ENCODE measurements around the gene CHFR.

Gene CHFR

DNA sequence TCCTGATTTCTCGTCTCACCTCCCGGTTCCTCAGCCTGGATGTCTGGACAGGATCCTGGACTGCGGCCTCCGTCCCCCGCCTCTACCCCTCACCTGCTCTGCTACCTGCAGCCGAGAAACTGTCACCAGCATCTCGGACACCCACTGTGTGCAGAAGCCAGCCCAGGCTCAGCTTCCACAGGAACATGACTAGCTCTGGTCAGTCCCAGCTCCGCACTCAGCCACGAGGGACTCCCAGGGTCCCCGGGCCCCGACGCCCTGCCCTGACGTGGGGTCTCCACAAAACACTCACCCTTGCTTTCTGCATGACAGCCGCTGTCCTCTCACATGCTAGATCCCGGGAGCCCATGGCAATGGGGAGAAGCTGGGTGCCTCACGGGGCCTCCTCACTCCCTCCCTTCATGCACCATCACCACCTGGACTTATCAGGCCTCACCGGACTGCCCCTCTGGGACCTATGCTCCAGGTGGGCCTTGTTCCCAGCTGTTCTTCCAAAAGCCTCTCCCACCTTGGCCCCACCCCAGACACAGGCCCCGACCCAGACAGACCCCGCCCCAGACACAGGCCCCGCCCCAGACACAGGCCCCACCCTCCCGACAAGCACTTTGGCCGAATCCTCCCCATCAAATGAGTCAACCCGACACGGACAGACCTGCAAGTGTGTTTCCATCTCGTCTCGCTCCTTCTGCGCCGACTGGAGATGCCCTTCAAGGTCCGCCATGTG, 98.9 kb downstream of the CHFR start:
- H3K27me3 ChIP-seq (ENCODE audit: control insufficient read depth, insufficient read depth, low read length) = no peaks in the 10 kb centered on the region
- peaks cover 69% of the 10 kb centered on the region for H3K36me3 ChIP-seq (ENCODE audit: control insufficient read depth, insufficient read depth, low read length)

DNA sequence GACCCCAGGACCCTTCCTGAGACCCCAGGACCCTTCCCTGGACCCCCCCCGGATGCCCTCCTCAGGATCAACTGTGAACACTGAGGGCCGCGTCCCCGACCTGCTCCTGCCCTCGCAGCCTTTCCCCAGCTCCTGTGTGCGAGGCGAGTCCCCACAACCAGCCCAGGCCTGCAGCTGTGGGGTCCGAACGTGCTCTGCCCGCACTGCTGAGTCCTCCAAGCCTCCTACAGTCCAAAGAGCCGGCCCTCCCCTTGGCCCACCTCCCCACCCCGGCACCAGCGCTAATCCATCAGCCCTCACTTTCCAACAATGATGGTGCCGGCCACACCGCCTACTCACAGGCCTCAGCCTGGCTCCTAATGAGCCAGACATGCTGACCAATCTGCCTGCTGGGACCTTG, 99.5 kb downstream of the CHFR start:
- Histone ChIP-seq H3K4me3 (ENCODE audit: low read depth, low read length) (no peak overlapping the region), H3K9me3 (ENCODE audit: control insufficient read depth, insufficient read depth, low read depth, low read length) (no peaks in the 10 kb centered on the region), H3K36me3 (ENCODE audit: control insufficient read depth, insufficient read depth, low read length) (peaks cover 75% of the 10 kb centered on the region), H3K4me1 (ENCODE audit: control insufficient read depth, insufficient read depth, low read length) (no peaks in the 10 kb centered on the region), H3K27me3 (ENCODE audit: control insufficient read depth, insufficient read depth, low read length) (no peaks in the 10 kb centered on the region), H3K27ac (ENCODE audit: low read depth, low read length) (0 out of 2 replicates have a peak overlapping the region, but pooled peaks have one; percentile 26), H3K9ac (ENCODE audit: low read length) (no peak overlapping the region)

More for the DNA sequence above, 98.9 kb downstream of the CHFR start:
- Histone ChIP-seq H3K4me1 (ENCODE audit: control insufficient read depth, insufficient read depth, low read length) (no peaks in the 10 kb centered on the region), H3K4me3 (ENCODE audit: low read depth, low read length) (no peak overlapping the region), H3K27ac (ENCODE audit: low read depth, low read length) (0 out of 2 replicates have a peak overlapping the region, but pooled peaks have one; percentile 26), H3K9me3 (ENCODE audit: control insufficient read depth, insufficient read depth, low read depth, low read length) (no peaks in the 10 kb centered on the region), H3K9ac (ENCODE audit: low read length) (no peak overlapping the region)

DNA sequence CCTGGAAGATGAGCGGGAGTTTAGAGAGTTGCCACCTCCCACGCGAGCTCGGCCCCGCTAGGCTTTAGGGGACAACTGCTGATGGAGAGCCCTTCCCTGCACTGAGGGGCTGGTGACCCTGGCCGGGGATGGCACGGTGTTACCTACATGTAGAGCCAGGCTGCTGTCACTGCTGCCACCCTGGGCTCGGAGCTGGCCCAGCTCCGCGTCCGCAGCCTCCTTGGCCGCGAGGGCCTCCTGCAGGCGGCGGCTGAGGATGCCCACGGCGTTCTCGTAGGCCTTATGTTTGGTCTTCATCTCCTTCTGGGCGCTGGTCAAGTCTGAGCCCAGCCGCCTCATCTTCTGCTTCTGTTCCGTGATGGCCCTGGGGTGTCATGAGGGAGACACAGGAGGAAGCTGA, 101.2 kb downstream of the CHFR start:
- Histone ChIP-seq H3K9me3 (ENCODE audit: control insufficient read depth, insufficient read depth, low read depth, low read length) (no peaks in the 10 kb centered on the region), H3K4me1 (ENCODE audit: control insufficient read depth, insufficient read depth, low read length) (no peaks in the 10 kb centered on the region), H3K9ac (ENCODE audit: low read length) (no peak overlapping the region), H3K4me3 (ENCODE audit: low read depth, low read length) (no peak overlapping the region), H3K36me3 (ENCODE audit: control insufficient read depth, insufficient read depth, low read length) (peaks cover 80% of the 10 kb centered on the region), H3K27me3 (ENCODE audit: control insufficient read depth, insufficient read depth, low read length) (no peaks in the 10 kb centered on the region), H3K27ac (ENCODE audit: low read depth, low read length) (no peak overlapping the region)

DNA sequence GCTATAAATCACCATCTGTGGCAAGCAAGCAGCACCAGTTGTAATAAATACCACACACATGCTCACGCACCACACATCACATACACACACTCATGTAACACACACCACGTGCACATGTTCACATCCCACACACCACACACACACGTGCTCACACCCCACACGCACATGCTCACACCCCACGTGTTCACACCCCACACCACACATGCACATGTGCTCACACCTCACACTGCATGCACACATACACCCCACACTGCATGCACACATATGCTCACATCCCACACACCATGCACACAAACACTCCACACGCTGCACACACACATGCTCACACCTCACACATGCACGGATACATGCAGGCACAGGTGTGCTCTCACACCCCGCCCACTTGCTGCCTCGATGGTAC, 102.8 kb downstream of the CHFR start:
- Histone ChIP-seq H3K36me3 (ENCODE audit: control insufficient read depth, insufficient read depth, low read length) (peaks cover 86% of the 10 kb centered on the region), H3K4me3 (ENCODE audit: low read depth, low read length) (no peak overlapping the region), H3K27me3 (ENCODE audit: control insufficient read depth, insufficient read depth, low read length) (no peaks in the 10 kb centered on the region), H3K27ac (ENCODE audit: low read depth, low read length) (no peak overlapping the region), H3K9ac (ENCODE audit: low read length) (no peak overlapping the region), H3K9me3 (ENCODE audit: control insufficient read depth, insufficient read depth, low read depth, low read length) (no peaks in the 10 kb centered on the region), H3K4me1 (ENCODE audit: control insufficient read depth, insufficient read depth, low read length) (no peaks in the 10 kb centered on the region)

DNA sequence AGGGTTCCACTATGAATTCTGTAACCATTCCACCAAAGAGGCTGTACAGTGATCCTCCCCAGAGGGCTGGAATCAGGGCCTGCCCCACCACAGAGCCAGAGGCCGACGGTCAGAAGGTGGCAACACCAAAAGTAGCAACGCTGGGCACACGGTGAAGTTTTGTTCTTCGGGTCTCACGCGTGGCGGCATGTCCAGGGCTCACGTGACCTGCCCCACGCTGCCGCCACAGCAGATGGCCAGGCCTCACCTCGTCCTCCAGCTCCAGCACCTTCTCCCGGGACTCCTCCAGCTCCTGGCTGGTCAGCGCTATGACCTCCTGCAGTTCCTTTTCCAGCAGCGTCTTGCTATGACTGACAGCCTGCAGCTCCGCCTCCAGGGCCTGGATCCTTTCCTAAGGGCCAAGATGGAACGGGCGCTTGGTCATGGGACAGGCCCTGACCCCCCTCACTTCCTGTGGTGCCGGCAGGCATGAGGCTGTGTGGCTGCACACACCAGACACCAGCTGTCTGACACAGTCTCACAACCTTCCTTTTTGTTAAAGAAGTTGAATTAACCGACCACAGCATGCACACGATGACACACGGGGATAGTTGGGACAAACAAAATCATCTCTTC, 103.4 kb downstream of the CHFR start:
- Histone ChIP-seq H3K9ac (ENCODE audit: low read length) (no peak overlapping the region), H3K27me3 (ENCODE audit: control insufficient read depth, insufficient read depth, low read length) (no peaks in the 10 kb centered on the region), H3K4me3 (ENCODE audit: low read depth, low read length) (no peak overlapping the region), H3K9me3 (ENCODE audit: control insufficient read depth, insufficient read depth, low read depth, low read length) (no peaks in the 10 kb centered on the region), H3K36me3 (ENCODE audit: control insufficient read depth, insufficient read depth, low read length) (peaks cover 84% of the 10 kb centered on the region), H3K4me1 (ENCODE audit: control insufficient read depth, insufficient read depth, low read length) (no peaks in the 10 kb centered on the region), H3K27ac (ENCODE audit: low read depth, low read length) (no peak overlapping the region)

Measured in HUES6 (cell line).